Measurements from ENCODE around the gene BCAT1. TPM values are rescaled to one million over a fixed set of nuclear protein-coding genes. Genes with fewer than 3 reads are reported as not detected.
"Not testable (repeated sequence)": the region's sequence is repeated elsewhere in the genome, so short reads cannot be mapped to it uniquely, and the experiment has no call there.

The BCAT1 gene
- total RNA-seq, 4 donors from 2014 or later = 0.80 to 14.0 (median 3.9) TPM

DNA sequence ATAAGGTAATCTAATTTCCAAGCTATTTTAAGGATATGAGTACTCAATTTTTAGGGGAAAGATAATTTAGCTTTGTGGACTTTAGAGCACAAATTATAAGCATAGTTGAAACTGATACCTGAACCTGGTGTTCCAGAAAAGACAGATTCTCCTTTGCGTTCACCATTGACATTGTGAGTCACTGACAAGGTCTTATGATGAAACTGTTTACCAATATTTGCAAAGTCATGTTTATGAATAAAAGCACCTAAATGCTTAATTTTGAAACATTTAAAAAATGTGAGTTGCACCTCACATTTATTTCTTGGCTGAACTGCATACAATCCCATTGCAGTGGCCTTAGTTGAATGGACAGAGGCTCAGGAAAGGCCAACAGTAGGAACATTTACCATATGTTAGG lies 3.9 kb downstream of the BCAT1 start:
- H3K4me3 ChIP-seq = no peak overlapping the region
- H3K36me3 ChIP-seq = no peaks in the 10 kb centered on the region
- no peaks in the 10 kb centered on the region for H3K9me3 ChIP-seq
- in situ Hi-C loops (cut with MboI; ENCODE audit: low pct_ligation_motif_present in 1 of 4, low pct_unique_long_range_greater_than_20kb in 1 of 4, low sequenced_read_pairs in 3 of 4) = no loop called here
- DNase-seq = no peak
- intact Hi-C loops (cut with DNase I; ENCODE audit: low total_unique reads) = no loop called here
- H3K27me3 ChIP-seq = peaks cover 28% of the 10 kb centered on the region
- TF ChIP-seq POLR2A (IDR thresholded peaks at IDR 0.05) = no peak
- TF ChIP-seq, protein P1, sequence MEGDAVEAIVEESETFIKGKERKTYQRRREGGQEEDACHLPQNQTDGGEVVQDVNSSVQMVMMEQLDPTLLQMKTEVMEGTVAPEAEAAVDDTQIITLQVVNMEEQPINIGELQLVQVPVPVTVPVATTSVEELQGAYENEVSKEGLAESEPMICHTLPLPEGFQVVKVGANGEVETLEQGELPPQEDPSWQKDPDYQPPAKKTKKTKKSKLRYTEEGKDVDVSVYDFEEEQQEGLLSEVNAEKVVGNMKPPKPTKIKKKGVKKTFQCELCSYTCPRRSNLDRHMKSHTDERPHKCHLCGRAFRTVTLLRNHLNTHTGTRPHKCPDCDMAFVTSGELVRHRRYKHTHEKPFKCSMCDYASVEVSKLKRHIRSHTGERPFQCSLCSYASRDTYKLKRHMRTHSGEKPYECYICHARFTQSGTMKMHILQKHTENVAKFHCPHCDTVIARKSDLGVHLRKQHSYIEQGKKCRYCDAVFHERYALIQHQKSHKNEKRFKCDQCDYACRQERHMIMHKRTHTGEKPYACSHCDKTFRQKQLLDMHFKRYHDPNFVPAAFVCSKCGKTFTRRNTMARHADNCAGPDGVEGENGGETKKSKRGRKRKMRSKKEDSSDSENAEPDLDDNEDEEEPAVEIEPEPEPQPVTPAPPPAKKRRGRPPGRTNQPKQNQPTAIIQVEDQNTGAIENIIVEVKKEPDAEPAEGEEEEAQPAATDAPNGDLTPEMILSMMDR (IDR thresholded peaks at IDR 0.05) = no peak
- no peak for TF ChIP-seq POLR2AphosphoS5 (IDR thresholded peaks at IDR 0.05)
- TF ChIP-seq EP300 (IDR thresholded peaks at IDR 0.05; ENCODE audit: low read depth) = no peak
- H3K4me1 ChIP-seq = peaks cover 0 to 11% (median 2%) of the 10 kb centered on the region in 4 donors
- H3K27ac ChIP-seq = no peak overlapping the region
- 86 to 90% methylated on average over 1 of the region's 1 CpG for WGBS, 2 donors (ENCODE audit: low coverage in 1 of 2)

DNA sequence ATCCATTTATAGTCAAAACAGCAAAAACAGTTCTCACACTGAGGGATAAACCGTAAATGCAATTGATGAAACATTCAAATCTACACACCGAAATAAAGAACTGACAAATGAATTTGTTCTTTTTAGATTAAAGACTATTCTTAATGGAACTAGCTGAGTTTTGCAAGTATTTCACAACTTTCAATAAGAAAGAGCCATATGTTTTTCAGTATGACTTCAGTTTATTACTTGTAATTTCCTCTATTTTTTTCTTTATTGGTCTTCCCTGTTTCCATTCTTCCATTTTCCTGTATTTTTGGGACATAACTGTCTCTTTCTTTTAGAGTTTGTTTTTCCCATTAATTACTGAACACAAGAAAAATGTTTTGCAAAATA lies 4.3 kb downstream of the BCAT1 start:
- Histone ChIP-seq H3K27ac (no peak overlapping the region), H3K27me3 (peaks cover 24% of the 10 kb centered on the region), H3K36me3 (no peaks in the 10 kb centered on the region), H3K4me3 (no peak overlapping the region), H3K9me3 (no peaks in the 10 kb centered on the region), H3K4me1 (peaks cover 0 to 11% (median 2%) of the 10 kb centered on the region in 4 donors)
- intact Hi-C loops (cut with DNase I; ENCODE audit: low total_unique reads) (no loop called here), in situ Hi-C loops (cut with MboI; ENCODE audit: low pct_ligation_motif_present in 1 of 4, low pct_unique_long_range_greater_than_20kb in 1 of 4, low sequenced_read_pairs in 3 of 4) (no loop called here)
- WGBS, 2 donors (ENCODE audit: low coverage in 1 of 2) = 85 to 93% methylated on average over 2 of the region's 2 CpGs
- TF ChIP-seq POLR2A (IDR thresholded peaks at IDR 0.05) (no peak), EP300 (IDR thresholded peaks at IDR 0.05; ENCODE audit: low read depth) (no peak), POLR2AphosphoS5 (IDR thresholded peaks at IDR 0.05) (no peak)
- TF ChIP-seq, protein P1 (IDR thresholded peaks at IDR 0.05) = no peak
- no peak for DNase-seq

DNA sequence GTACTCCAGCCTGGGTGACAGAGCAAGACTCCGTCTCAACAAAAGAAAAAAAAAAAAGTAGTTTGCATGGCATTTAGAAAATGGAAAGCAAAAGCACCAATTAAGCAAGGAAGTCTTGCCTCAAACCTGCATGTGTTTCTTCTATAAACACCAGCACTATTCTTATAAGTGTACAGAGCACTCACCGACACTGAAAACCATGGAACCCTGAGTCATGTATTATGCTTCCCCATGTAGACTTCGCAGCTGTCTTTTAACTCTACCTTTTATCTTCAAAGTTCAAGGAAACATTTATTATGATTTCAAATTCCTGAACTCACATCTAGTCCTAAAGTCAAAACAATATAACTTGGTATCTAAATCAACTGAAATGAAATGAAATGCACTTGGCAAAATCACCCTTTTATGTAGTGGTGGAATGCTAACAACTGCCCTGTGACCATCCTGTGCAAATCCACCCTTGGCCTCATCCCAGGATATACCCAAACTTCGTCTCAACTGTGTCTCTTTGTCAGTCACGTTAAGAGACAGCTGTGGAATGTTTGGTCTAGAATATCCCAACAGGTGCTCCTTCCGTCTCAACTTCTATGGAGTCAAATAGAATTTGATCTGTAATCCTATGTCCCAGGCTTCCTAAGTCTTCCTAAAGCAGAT lies 4.8 kb downstream of the BCAT1 start:
- H3K27me3 ChIP-seq = peaks cover 19% of the 10 kb centered on the region
- no peak overlapping the region for H3K4me3 ChIP-seq
- WGBS, 2 donors (ENCODE audit: low coverage in 1 of 2) = 57 to 59% methylated on average over 5 to 6 of the region's 6 CpGs
- no peak overlapping the region for H3K27ac ChIP-seq
- TF ChIP-seq, protein P1 (IDR thresholded peaks at IDR 0.05) = no peak
- TF ChIP-seq POLR2AphosphoS5 (IDR thresholded peaks at IDR 0.05) (no peak), POLR2A (IDR thresholded peaks at IDR 0.05) (no peak)
- H3K4me1 ChIP-seq = peaks cover 0 to 8% (median 2%) of the 10 kb centered on the region in 4 donors
- no peaks in the 10 kb centered on the region for H3K36me3 ChIP-seq
- intact Hi-C loops (cut with DNase I; ENCODE audit: low total_unique reads) = no loop called here
- in situ Hi-C loops (cut with MboI; ENCODE audit: low pct_ligation_motif_present in 1 of 4, low pct_unique_long_range_greater_than_20kb in 1 of 4, low sequenced_read_pairs in 3 of 4) = no loop called here
- DNase-seq = no peak
- H3K9me3 ChIP-seq = no peaks in the 10 kb centered on the region

DNA sequence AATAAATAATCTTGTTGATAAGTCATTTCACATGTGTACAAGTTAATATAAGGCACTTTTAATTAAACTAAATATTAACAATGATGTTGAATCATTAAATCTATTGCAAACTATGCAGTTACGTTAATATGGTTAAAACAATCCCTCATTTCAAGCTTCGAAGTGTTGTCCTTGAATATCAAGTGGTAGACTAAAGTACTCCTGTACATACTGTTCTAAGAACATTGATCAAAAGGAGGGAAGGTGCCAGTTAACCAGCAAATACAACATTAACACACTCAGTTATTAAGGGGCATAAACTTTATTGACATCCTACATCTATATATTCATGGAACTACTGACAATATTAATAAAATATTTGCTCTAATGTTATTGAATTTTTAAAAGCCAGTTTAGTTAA lies 8.7 kb downstream of the BCAT1 start:
- no peaks in the 10 kb centered on the region for H3K9me3 ChIP-seq
- no peaks in the 10 kb centered on the region for H3K4me1 ChIP-seq
- intact Hi-C loops (cut with DNase I; ENCODE audit: low total_unique reads) = no loop called here
- no peak for TF ChIP-seq POLR2AphosphoS5 (IDR thresholded peaks at IDR 0.05)
- TF ChIP-seq, protein P1 (IDR thresholded peaks at IDR 0.05) = no peak
- no peak for TF ChIP-seq POLR2A (IDR thresholded peaks at IDR 0.05)
- TF ChIP-seq EP300 (IDR thresholded peaks at IDR 0.05; ENCODE audit: low read depth) = no peak
- H3K36me3 ChIP-seq = no peaks in the 10 kb centered on the region
- DNase-seq = no peak
- in situ Hi-C loops (cut with MboI; ENCODE audit: low pct_ligation_motif_present in 1 of 4, low pct_unique_long_range_greater_than_20kb in 1 of 4, low sequenced_read_pairs in 3 of 4) = no loop called here
- no peak overlapping the region for H3K27ac ChIP-seq
- no peaks in the 10 kb centered on the region for H3K27me3 ChIP-seq
- WGBS, 2 donors (ENCODE audit: low coverage in 1 of 2) = 83 to 94% methylated on average over 2 of the region's 2 CpGs
- H3K4me3 ChIP-seq = no peak overlapping the region

DNA sequence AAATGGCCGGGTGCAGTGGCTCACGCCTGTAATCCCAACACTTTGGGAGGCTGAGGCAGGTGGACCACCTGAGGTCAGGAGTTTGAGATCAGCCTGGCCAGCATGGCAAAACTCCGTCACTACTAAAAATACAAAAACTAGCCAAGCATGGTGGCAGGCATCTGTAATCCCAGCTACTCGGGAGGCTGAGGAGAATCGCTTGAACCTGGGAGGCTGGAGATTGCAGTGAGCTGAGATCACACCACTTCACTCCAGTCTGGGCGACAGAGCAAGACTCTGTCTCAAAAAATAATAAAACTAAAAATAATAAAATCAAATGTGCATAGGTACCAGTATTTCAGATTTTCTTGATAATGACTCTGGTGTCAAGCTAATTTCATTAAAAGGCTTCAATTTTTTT lies 9.3 kb downstream of the BCAT1 start:
- intact Hi-C loops (cut with DNase I; ENCODE audit: low total_unique reads); H3K4me1 ChIP-seq; H3K4me3 ChIP-seq; H3K9me3 ChIP-seq; DNase-seq; H3K27ac ChIP-seq; H3K27me3 ChIP-seq; H3K36me3 ChIP-seq; in situ Hi-C loops (cut with MboI; ENCODE audit: low pct_ligation_motif_present in 1 of 4, low pct_unique_long_range_greater_than_20kb in 1 of 4, low sequenced_read_pairs in 3 of 4): not testable (repeated sequence)
- WGBS, 2 donors (ENCODE audit: low coverage in 1 of 2) = 89 to 95% methylated on average over 6 of the region's 6 CpGs

All from transverse colon (tissue), 4 donors.